ENCODE measurements around the gene FGD1.

- no peak for TF ChIP-seq SPI1 (IDR thresholded peaks at IDR 0.05; ENCODE audit: low read depth, low read length)
- no peak for TF ChIP-seq POLR2A (IDR thresholded peaks at IDR 0.05; ENCODE audit: low read depth, low read length)
Observed at GRCh38 chrX:54484666-54485065, 11.4 kb downstream of the FGD1 start.

Measured in GM12891 (cell line).